ENCODE data around the gene ZNF546.
"Not testable (repeated sequence)": the region's sequence is repeated elsewhere in the genome, so short reads cannot be mapped to it uniquely, and the experiment has no call there.

ZNF546 gene

DNA sequence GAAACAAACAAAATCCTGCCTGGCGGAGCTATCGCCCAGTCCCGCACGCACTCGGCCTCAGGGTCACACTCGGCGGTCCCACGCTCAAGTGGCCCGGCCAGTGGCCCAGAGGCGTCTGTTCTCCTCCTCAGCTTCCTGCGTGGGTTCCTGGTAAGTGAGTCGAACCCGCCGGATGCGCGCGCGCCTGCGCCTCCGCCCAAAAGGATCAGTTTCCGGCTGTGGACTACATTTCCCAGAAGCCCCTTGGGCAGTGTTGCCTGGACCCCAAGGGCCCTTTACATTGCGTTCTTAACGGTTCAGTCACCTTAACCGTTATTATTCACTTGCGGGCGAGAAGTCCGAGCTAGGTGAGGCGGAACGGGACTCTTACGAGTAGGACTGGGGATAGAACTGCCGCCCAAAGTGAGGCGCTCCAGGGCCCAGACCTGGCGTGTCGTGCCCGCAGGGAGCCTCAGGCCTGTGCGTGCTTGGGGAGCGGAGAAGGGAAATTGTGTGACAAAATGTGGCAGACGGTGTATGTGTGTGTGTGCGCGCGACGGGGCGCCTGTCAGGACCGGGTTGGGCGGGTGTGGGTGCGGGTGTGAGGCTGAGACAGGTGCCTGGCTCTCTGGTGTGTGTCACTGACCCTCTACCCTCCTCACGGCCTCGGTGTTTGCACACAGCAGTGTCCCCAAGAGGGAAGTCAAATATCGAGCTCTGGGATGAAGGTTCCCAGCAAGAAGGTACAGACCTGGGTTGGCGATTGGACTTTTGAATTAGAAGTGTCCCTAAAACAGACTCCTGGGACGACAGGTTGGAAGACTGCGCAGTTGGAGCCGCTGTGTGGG, at the start of gene ZNF546:
ZNF546 (plus strand) TSS at position 250 of the 827 bp plus-strand sequence. CDS start 1,267 bp downstream, outside the sequence.
- peak; percentile 76 to 86 for DNase-seq

DNA sequence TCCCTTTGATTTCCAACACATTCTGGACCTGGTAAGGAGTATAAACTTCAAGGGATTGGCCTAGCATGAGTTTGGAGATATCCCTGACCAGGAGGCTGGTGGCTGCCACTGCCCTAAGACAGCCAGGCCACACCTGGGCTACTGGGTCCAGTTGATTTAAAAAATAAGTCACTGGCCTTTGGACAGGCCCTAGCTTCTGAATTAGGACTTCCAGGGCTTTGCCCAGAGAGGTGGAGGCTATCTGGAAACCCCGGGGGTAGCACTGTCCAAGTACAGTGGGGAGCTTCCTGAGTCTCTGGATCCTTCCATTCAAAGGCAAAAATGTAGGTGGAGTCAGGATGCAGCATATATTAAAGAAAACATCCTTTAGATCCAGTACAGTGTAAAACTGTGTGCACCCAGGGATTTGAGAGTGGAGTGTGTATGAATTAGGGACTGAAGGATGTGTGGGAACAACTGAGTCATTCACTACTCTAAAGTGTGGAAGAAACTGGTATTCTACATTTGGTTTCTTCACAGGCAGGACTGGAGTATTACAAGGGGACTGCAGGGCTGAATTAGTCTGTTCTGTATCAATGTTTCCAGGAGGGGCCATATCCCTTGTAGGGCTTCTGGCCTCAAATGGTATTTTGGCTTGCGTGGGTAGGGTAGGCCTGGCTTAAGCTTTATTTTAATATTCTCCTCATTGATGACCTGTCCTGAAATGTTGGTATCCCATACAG, 47.7 kb upstream of the ZNF546 start:
- DNase-seq: no peak

- DNase-seq: no peak
Observed at GRCh38 chr19:39951065-39951650, 45.7 kb upstream of the ZNF546 start.

GRCh38 chr19:39951686-39952085, 45.2 kb upstream of the ZNF546 start:
- DNase-seq: no peak

DNA sequence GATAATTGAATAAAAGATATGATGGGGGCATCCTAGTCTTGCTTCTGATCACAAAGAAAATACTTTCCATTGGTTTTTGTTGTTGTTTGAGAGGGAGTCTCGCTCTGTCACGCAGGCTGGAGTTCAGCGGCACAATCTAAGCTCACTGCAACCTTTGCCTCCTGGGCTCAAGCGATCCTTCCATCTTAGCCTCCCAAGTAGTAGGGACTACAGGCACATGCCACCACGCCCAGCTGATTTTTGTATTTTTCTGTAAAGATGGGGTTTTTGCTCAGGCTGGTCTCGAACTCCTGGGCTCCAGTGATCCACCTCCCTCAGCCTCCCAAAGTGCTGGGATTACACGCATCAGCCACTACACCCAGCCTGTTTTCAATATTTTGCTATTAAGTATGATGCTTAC, 42.9 kb upstream of the ZNF546 start:
- no peak for DNase-seq

DNA sequence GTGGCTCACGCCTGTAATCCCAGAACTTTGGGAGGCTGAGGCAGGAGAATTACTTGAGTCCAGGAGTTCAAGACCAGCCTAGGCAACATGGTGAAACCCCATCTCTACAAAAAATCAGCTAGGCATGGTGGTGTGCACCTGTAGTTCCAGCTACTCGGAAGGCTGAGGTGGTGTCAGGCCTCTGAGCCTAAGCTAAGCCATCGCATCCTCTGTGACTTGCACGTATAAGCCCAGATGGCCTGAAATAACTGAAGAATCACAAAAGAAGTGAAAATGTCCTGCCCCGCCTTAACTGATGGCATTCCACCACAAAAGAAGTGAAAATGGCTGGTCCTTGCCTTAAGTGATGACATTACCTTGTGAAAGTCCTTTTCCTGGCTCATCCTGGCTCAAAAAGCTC, 39.0 kb upstream of the ZNF546 start:
- DNase-seq: not testable (repeated sequence)

DNA sequence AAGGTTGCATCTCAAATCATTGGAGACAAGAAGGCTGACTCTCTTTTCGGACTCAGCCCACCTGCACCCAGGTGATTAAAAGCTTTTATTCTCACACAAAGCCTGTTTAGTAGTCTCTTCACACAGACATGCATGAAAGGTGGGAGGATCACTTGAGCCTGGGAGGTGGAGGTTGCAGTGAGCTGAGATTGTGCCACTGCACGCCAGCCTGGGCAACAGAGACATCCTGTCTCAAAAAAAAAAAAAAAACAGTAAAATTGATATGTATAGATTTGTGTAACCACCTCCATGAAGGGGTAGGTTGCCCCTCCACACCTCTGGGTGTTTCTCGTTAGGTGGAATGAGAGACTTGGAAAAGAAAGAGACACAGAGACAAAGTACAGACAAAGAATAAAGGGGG, 37.9 kb upstream of the ZNF546 start:
- not testable (repeated sequence) for DNase-seq

GRCh38 chr19:39959407-39959806, 37.5 kb upstream of the ZNF546 start:
- not testable (repeated sequence) for DNase-seq

DNA sequence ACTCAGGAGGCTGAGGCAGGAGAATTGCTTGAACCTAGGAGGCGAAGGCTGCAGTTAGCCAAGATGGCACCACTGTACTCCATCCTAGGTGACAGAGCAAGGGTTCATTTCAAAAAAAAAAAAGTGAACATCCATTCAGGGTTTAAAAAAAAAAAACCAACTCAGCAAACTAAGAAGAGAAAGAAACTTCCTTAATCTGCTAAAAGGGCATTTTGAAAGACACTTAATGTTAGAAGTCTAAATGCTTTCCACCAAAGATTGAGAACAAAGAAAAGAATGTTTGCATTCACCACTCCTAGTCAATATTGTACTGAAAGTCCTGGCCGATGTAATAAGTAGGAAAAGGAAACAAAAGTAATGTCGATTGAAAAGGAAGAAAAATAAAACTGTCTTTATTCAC, 33.0 kb upstream of the ZNF546 start:
- no peak for DNase-seq

GRCh38 chr19:39966617-39967016, 30.2 kb upstream of the ZNF546 start:
- DNase-seq: no peak

- no peak for DNase-seq
Observed at GRCh38 chr19:39967561-39967960, 29.3 kb upstream of the ZNF546 start.

GRCh38 chr19:39968789-39969188, 28.1 kb upstream of the ZNF546 start:
- no peak for DNase-seq

- no peak for DNase-seq
Observed at GRCh38 chr19:39969266-39969665, 27.6 kb upstream of the ZNF546 start.

- DNase-seq: no peak
Observed at GRCh38 chr19:39969681-39970424, 27.0 kb upstream of the ZNF546 start.

GRCh38 chr19:39970425-39970674, 26.5 kb upstream of the ZNF546 start:
- no peak for DNase-seq

- DNase-seq: peak; percentile 98 to 99
Observed at GRCh38 chr19:39970675-39971379, 26.0 kb upstream of the ZNF546 start, which contains the start of gene PSMC4. PSMC4 (plus strand) TSS chr19:39971165; CDS start chr19:39971203, 38 bp downstream.

DNA sequence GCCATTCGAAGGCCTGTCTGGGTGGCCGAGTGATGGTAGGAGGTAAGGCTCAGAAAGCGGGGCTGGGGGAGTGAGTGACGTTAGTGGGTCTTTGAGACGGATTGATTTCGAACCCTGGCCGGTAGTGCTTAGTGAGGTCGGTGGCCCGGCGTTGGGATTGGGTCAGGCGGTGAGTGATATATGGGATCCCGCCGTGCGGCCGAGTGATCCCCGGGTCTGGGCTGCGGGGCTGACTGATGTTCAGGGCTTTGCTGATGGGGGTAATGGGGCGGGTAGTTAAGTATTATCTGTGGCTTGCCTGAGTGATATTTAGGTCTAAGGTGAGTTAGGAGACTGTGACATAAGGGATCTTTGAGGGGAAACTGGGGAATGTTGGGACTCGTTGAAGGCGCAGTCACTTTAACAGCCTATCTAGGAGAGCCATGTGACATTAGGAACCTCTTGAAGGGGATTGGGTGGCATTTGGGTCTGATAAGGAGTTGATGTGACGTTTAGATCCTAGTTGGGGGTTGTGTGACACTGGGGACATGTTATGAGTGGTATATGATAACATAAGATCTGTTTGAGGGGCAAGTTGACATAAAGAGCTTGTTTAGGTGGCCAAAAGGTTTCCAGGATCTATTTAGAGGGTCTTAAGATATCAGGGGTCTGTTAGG, 25.4 kb upstream of the ZNF546 start:
- DNase-seq: no peak

GRCh38 chr19:39974377-39975155, 22.3 kb upstream of the ZNF546 start:
- DNase-seq: no peak

- DNase-seq: no peak
Observed at GRCh38 chr19:39982883-39983282, 14.0 kb upstream of the ZNF546 start.

- DNase-seq: no peak
Observed at GRCh38 chr19:39983695-39984300, 13.1 kb upstream of the ZNF546 start.

GRCh38 chr19:39986643-39987042, 10.2 kb upstream of the ZNF546 start:
- no peak for DNase-seq

Measured in NCI-H1930 (cell line).